OCI-LY7 (cell line): ENCODE results near the gene WDR54. TPM values are rescaled to one million over a fixed set of nuclear protein-coding genes. Genes with fewer than 3 reads are reported as not detected.

Experiments
- BruUV-seq: library from RNA; stranded (reverse); fragments of 400-500 nt; replicated peaks from 2 replicates; lab custom pipeline; 2021; lab: Mats Ljungman, UMichigan
- CTCF ChIA-PET: fragments of 300-600 bp; sonication (Branson Sonifier 250); formaldehyde crosslinking; loops from one replicate; lab custom pipeline; 2022; ENCODE audit warnings: antibody characterized with exemption; ENCODE audit not compliant: unreplicated experiment; lab: Charles Lee
- POLR2A ChIA-PET: fragments of 300-600 bp; sonication (Branson Sonifier 250); formaldehyde crosslinking; loops from one replicate; lab custom pipeline; 2022; ENCODE audit warnings: antibody characterized with exemption; lab: Charles Lee
- DNase-seq: peaks from one replicate; pipeline ENCODE4 v3.0.0-alpha.2; 2015; ENCODE audit warnings: low spot score
- H2AFZ ChIP-seq: fragments of 200-600 bp; sonication (generic), shearing (Covaris generic); 2 replicates; pipeline ENCODE4 v1.6.1; 2014; ENCODE audit warnings: mild to moderate bottlenecking, antibody characterized with exemption, low read length, moderate library complexity
- H3K27ac ChIP-seq: fragments of 200-600 bp; sonication (generic); 2 replicates; pipeline ENCODE4 v1.5.1; 2014; ENCODE audit warnings: mixed run types, low read depth, mild to moderate bottlenecking, moderate library complexity, low read length, inconsistent platforms; ENCODE audit not compliant: poor library complexity, severe bottlenecking
- H3K36me3 ChIP-seq: fragments of 200-600 bp; sonication (generic); 2 replicates; pipeline ENCODE4 v1.6.1; 2014; ENCODE audit warnings: mild to moderate bottlenecking, antibody characterized with exemption, low read length, moderate library complexity, mixed read lengths; ENCODE audit not compliant: insufficient read depth
- H3K4me1 ChIP-seq: fragments of 200-600 bp; sonication (generic); 2 replicates; pipeline ENCODE4 v1.5.1; 2014; ENCODE audit warnings: mild to moderate bottlenecking, low read length; ENCODE audit not compliant: insufficient read depth, poor library complexity, severe bottlenecking
- H3K4me2 ChIP-seq: fragments of 200-600 bp; sonication (generic); 2 replicates; pipeline ENCODE4 v1.6.1; 2014; ENCODE audit warnings: mild to moderate bottlenecking, low read length
- H3K4me3 ChIP-seq: fragments of 200-600 bp; sonication (generic); 2 replicates; pipeline ENCODE4 v1.5.1; 2014; ENCODE audit warnings: mild to moderate bottlenecking, low read depth, low read length; ENCODE audit not compliant: poor library complexity, severe bottlenecking
- H3K79me2 ChIP-seq: fragments of 200-600 bp; sonication (generic); 2 replicates; pipeline ENCODE4 v1.6.1; 2016; ENCODE audit warnings: low read depth, mild to moderate bottlenecking, low read length, moderate library complexity, mixed read lengths; ENCODE audit not compliant: insufficient read depth
- H3K9me2 ChIP-seq: fragments of 200-600 bp; sonication (generic); 2 replicates; pipeline ENCODE4 v1.6.1; 2016; ENCODE audit warnings: mild to moderate bottlenecking, low read length, mixed read lengths; ENCODE audit not compliant: insufficient read depth
- H3K9me3 ChIP-seq: fragments of 200-600 bp; sonication (generic); 2 replicates; pipeline ENCODE4 v1.6.1; 2014; ENCODE audit warnings: mild to moderate bottlenecking, mixed run types, low read length, mixed read lengths
- H4K20me1 ChIP-seq: fragments of 200-600 bp; sonication (generic); 2 replicates; pipeline ENCODE4 v1.6.1; 2014; ENCODE audit warnings: mild to moderate bottlenecking, antibody characterized with exemption, low read length, moderate library complexity, mixed read lengths; ENCODE audit not compliant: insufficient read depth
- EZH2phosphoT487 ChIP-seq: fragments of 200-600 bp; sonication (generic); IDR thresholded peaks from 2 replicates; pipeline ENCODE4 v1.6.1; 2018; ENCODE audit warnings: low read depth, borderline replicate concordance, mild to moderate bottlenecking, mixed run types, antibody characterized with exemption, low read length, moderate library complexity, mixed read lengths
- intact Hi-C: fragments of 100-400 bp; cut with micrococcal nuclease; formaldehyde crosslinking; loops from one replicate; pipeline ENCODE4 v1.10.0; 2022; ENCODE audit not compliant: unreplicated experiment
- total RNA-seq, 2 experiments: library from RNA; depleted of rRNA in 1 of 2; stranded (reverse); fragments of >200 nt in 1 of 2; shearing (Covaris generic) in 1 of 2; gene quantifications; 2 replicates each; pipeline ENCODE4 v1.2.3, GENCODE V29; 2014 to 2022
- TF ChIP-seq, protein P1 (sequence below): fragments of 200-600 bp; sonication (generic); conservative IDR thresholded peaks from 2 replicates; pipeline ENCODE4 v1.5.1; 2014; ENCODE audit warnings: mild to moderate bottlenecking, antibody characterized with exemption, low read length, moderate library complexity, mixed read lengths

WDR54 gene
- total RNA-seq, 2 experiments from 2014 or later = 64.7 to 89.5 TPM

GRCh38 chr2:74439373-74439772, 17.8 kb downstream of the WDR54 start:
- Histone ChIP-seq H2AFZ (no peak overlapping the region), H3K4me3 (no peak overlapping the region), H4K20me1 (no peaks in the 10 kb centered on the region), H3K4me2 (no peak overlapping the region), H3K79me2 (no peaks in the 10 kb centered on the region), H3K9me2 (no peaks in the 10 kb centered on the region), H3K36me3 (no peaks in the 10 kb centered on the region), H3K9me3 (no peaks in the 10 kb centered on the region), H3K4me1 (peaks cover 31% of the 10 kb centered on the region), H3K27ac (no peak overlapping the region)
- ChIA-PET POLR2A (interaction anchor here (2.0 to 2.3 kb wide), 2 partner anchors 13 to 17 kb away, joined by 13 to 17 read pairs; partner anchors contain the start of gene INO80B), CTCF (no interaction called here)
- no peak for DNase-seq
- intact Hi-C loops = no loop called here
- no TSS peak for BruUV-seq
- TF ChIP-seq, protein P1, sequence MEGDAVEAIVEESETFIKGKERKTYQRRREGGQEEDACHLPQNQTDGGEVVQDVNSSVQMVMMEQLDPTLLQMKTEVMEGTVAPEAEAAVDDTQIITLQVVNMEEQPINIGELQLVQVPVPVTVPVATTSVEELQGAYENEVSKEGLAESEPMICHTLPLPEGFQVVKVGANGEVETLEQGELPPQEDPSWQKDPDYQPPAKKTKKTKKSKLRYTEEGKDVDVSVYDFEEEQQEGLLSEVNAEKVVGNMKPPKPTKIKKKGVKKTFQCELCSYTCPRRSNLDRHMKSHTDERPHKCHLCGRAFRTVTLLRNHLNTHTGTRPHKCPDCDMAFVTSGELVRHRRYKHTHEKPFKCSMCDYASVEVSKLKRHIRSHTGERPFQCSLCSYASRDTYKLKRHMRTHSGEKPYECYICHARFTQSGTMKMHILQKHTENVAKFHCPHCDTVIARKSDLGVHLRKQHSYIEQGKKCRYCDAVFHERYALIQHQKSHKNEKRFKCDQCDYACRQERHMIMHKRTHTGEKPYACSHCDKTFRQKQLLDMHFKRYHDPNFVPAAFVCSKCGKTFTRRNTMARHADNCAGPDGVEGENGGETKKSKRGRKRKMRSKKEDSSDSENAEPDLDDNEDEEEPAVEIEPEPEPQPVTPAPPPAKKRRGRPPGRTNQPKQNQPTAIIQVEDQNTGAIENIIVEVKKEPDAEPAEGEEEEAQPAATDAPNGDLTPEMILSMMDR = no peak
- TF ChIP-seq EZH2phosphoT487 = no peak

- Histone ChIP-seq H4K20me1 (no peaks in the 10 kb centered on the region), H3K4me2 (peak overlapping the region; percentile 50), H3K9me3 (no peaks in the 10 kb centered on the region), H3K9me2 (no peaks in the 10 kb centered on the region), H2AFZ (peak overlapping the region; percentile 59; the same call in 1 of the 2 replicates), H3K4me1 (peaks cover 34% of the 10 kb centered on the region), H3K4me3 (peak overlapping the region; percentile 33), H3K27ac (no peak overlapping the region), H3K79me2 (no peaks in the 10 kb centered on the region), H3K36me3 (no peaks in the 10 kb centered on the region)
- BruUV-seq = no TSS peak
- no peak for DNase-seq
- intact Hi-C loops = no loop called here
- TF ChIP-seq, protein P1 = no peak
- CTCF ChIA-PET = no interaction called here
- POLR2A ChIA-PET = interaction anchor here (0.9 to 2.3 kb wide), 3 partner anchors 8 to 16 kb away, joined by 4 to 17 read pairs (median 13); partner anchors contain the start of gene INO80B
Observed at GRCh38 chr2:74439803-74440377, 18.4 kb downstream of the WDR54 start.
